SK-N-MC (cell line): ENCODE results near the gene ADIRF.
"Not testable (repeated sequence)": the region's sequence is repeated elsewhere in the genome, so short reads cannot be mapped to it uniquely, and the experiment has no call there.

Experiments
- EZH2 ChIP-seq: fragments of 200-600 bp; sonication (generic); IDR thresholded peaks from one replicate; pipeline ENCODE4 v1.6.1; 2017; ENCODE audit warnings: antibody characterized with exemption
- POLR2AphosphoS5 ChIP-seq: IDR thresholded peaks from 2 replicates; pipeline ENCODE4 v1.6.1; 2012; ENCODE audit warnings: mild to moderate bottlenecking, low read depth, low read length, borderline replicate concordance

DNA sequence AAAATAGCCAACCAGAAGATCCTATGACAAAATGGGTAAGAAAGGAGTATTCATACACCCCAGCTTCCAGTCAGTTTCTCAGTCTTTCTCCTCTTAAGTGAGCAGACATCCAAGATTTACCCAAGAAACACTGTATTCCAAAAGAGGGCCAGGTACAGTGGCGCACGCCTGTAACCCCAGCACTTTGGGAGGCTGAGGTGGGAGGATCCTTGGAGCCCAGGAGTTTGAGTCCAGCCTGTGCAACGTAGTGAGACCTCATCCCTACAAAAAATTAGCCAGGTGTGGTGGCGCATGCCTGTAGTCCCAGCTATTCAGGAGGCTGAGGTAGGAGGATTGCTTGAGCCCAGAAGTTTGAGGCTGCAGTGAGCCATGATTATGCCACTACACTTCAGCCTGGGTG is 20.5 kb upstream of the ADIRF start:
- TF ChIP-seq POLR2AphosphoS5, EZH2: not testable (repeated sequence)
